Measurements from ENCODE around the gene EFEMP1. TPM values are rescaled to one million over a fixed set of nuclear protein-coding genes. Genes with fewer than 3 reads are reported as not detected.

The EFEMP1 gene
- polyA plus RNA-seq, 3 donors: not detected

DNA sequence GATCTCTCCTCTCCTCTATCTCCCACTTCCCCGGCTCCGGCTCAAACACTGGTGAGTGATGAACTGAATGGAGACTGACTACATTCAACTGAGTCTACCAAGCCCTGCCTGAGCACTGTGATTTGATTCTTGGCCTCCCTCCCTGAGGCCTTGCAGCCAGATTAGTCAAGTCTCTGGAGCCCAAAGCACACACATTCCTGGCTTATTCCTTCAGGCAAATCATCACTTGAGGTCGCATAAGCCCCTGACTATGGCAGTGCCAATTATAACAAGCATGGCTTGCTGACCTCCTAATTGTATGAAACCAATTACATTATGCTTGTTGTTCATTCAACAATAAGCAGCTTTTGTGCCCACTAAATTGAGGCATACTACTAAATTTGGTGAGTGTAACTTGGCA, 34.6 kb downstream of the EFEMP1 start:
- Histone ChIP-seq H3K79me2 (ENCODE audit: insufficient read depth, low read length) (no peaks in the 10 kb centered on the region), H3K4me2 (replicated peaks; ENCODE audit: extremely low read depth, low read length, poor library complexity, severe bottlenecking) (no peak overlapping the region)

DNA sequence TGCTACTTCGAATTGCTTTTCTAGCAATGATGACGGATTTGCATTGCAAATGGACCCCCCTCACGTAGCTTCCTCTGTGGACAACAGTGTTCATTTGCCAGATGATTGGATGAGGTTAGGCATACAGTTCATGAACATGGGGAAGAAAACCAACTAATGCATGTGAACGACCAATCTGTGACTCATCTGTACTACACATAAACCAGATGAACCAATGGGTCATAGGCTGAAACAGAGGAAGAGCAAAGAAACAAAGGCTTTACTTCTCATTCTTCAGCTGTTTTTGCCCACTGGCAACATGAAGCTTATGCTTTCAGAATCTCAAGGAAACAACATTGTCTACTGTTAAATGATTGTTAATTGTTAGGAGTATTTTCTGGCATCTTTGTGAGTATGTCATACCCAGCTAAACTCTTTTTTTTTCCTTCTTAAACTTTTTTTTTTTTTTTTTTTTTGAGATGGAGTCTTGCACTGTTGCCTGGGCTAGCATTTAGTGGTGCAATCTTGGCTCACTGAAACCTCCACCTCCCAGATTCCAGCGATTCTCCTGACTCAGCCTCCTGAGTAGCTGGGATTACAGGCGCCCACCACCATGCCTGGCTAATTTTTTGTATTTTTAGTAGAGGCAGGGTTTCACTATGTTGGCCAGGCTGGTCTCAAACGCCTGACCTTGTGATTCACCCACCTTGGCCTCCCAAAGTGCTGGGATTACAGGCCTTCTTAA, 35.5 kb downstream of the EFEMP1 start:
- Histone ChIP-seq H3K27me3 (ENCODE audit: control insufficient read depth in 2 of 2, insufficient read depth in 2 of 2, low read length in 2 of 2) (peaks cover 0 to 5% of the 10 kb centered on the region in 2 donors), H3K9ac (ENCODE audit: insufficient read depth, low read length, poor library complexity, severe bottlenecking) (no peak overlapping the region), H3K36me3 (replicated peaks in 1 of 2; ENCODE audit: control insufficient read depth in 1 of 2, insufficient read depth in 2 of 2, low read length in 2 of 2) (no peaks in the 10 kb centered on the region), H3K4me2 (replicated peaks; ENCODE audit: extremely low read depth, low read length, poor library complexity, severe bottlenecking) (no peak overlapping the region), H3K9me3 (replicated peaks in 1 of 2; ENCODE audit: control insufficient read depth in 1 of 2, insufficient read depth in 1 of 2, low read length in 2 of 2) (no peaks in the 10 kb centered on the region), H3K27ac (ENCODE audit: low read depth in 1 of 2, low read length in 2 of 2) (no peak overlapping the region), H3K4me1 (ENCODE audit: control insufficient read depth in 1 of 2, insufficient read depth in 2 of 2, low read length in 2 of 2) (peaks cover 12 to 20% of the 10 kb centered on the region in 2 donors), H2AFZ (ENCODE audit: insufficient read depth, low read depth, low read length, poor library complexity, severe bottlenecking) (no peak overlapping the region), H4K20me1 (ENCODE audit: insufficient read depth, low read length) (no peaks in the 10 kb centered on the region), H3K4me3 (replicated peaks in 1 of 3; ENCODE audit: low read depth in 2 of 3, low read length in 3 of 3) (no peak overlapping the region), H3K79me2 (ENCODE audit: insufficient read depth, low read length) (no peaks in the 10 kb centered on the region)
- TF ChIP-seq, protein P1, sequence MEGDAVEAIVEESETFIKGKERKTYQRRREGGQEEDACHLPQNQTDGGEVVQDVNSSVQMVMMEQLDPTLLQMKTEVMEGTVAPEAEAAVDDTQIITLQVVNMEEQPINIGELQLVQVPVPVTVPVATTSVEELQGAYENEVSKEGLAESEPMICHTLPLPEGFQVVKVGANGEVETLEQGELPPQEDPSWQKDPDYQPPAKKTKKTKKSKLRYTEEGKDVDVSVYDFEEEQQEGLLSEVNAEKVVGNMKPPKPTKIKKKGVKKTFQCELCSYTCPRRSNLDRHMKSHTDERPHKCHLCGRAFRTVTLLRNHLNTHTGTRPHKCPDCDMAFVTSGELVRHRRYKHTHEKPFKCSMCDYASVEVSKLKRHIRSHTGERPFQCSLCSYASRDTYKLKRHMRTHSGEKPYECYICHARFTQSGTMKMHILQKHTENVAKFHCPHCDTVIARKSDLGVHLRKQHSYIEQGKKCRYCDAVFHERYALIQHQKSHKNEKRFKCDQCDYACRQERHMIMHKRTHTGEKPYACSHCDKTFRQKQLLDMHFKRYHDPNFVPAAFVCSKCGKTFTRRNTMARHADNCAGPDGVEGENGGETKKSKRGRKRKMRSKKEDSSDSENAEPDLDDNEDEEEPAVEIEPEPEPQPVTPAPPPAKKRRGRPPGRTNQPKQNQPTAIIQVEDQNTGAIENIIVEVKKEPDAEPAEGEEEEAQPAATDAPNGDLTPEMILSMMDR (IDR thresholded peaks at IDR 0.05): no peak
- DNase-seq: peak in 1 of 3 donors; percentile 43
- H3K4me3 Mint-ChIP-seq: no peak overlapping the region
- no peaks in the 10 kb centered on the region for H3K9me3 Mint-ChIP-seq
- no peak overlapping the region for H3K27ac Mint-ChIP-seq
- intact Hi-C loops (cut with micrococcal nuclease): no loop called here
- peaks cover 14% of the 10 kb centered on the region for H3K4me1 Mint-ChIP-seq
- peaks cover 0 to 8% (median 6%) of the 10 kb centered on the region in 3 donors for H3K27me3 Mint-ChIP-seq (ENCODE audit: low read depth in 3 of 3)
- no peaks in the 10 kb centered on the region for H3K36me3 Mint-ChIP-seq
- WGBS (ENCODE audit: insufficient coverage): 100% methylated on average over 2 of the region's 7 CpGs

More for the DNA sequence above, 34.6 kb downstream of the EFEMP1 start:
- Mint-ChIP-seq H3K27ac (no peak overlapping the region), H3K27me3 (ENCODE audit: low read depth in 3 of 3) (peaks cover 0 to 8% (median 6%) of the 10 kb centered on the region in 3 donors), H3K4me1 (peaks cover 8% of the 10 kb centered on the region), H3K36me3 (no peaks in the 10 kb centered on the region), H3K9me3 (no peaks in the 10 kb centered on the region), H3K4me3 (no peak overlapping the region)
- Histone ChIP-seq H3K4me3 (replicated peaks in 1 of 3; ENCODE audit: low read depth in 2 of 3, low read length in 3 of 3) (no peak overlapping the region), H3K27ac (ENCODE audit: low read depth in 1 of 2, low read length in 2 of 2) (no peak overlapping the region), H2AFZ (ENCODE audit: insufficient read depth, low read depth, low read length, poor library complexity, severe bottlenecking) (no peak overlapping the region), H3K9ac (ENCODE audit: insufficient read depth, low read length, poor library complexity, severe bottlenecking) (no peak overlapping the region), H3K36me3 (replicated peaks in 1 of 2; ENCODE audit: control insufficient read depth in 1 of 2, insufficient read depth in 2 of 2, low read length in 2 of 2) (no peaks in the 10 kb centered on the region), H3K27me3 (ENCODE audit: control insufficient read depth in 2 of 2, insufficient read depth in 2 of 2, low read length in 2 of 2) (peaks cover 0 to 5% of the 10 kb centered on the region in 2 donors), H4K20me1 (ENCODE audit: insufficient read depth, low read length) (no peaks in the 10 kb centered on the region), H3K9me3 (replicated peaks in 1 of 2; ENCODE audit: control insufficient read depth in 1 of 2, insufficient read depth in 1 of 2, low read length in 2 of 2) (no peaks in the 10 kb centered on the region), H3K4me1 (ENCODE audit: control insufficient read depth in 1 of 2, insufficient read depth in 2 of 2, low read length in 2 of 2) (peaks cover 9 to 13% of the 10 kb centered on the region in 2 donors)
- intact Hi-C loops (cut with micrococcal nuclease): no loop called here
- WGBS (ENCODE audit: insufficient coverage): 100% methylated on average over 3 of the region's 3 CpGs
- no peak for DNase-seq
- TF ChIP-seq, protein P1 (IDR thresholded peaks at IDR 0.05): no peak

Data from CD14-positive monocyte (primary cell).